ENCODE results near the gene XRCC3.
"Not testable (repeated sequence)": the region's sequence is repeated elsewhere in the genome, so short reads cannot be mapped to it uniquely, and the experiment has no call there.

XRCC3 gene

GRCh38 chr14:103656756-103657133, 58.5 kb downstream of the XRCC3 start:
- no peak for DNase-seq

GRCh38 chr14:103656031-103656755, 59.1 kb downstream of the XRCC3 start:
- no peak for DNase-seq

GRCh38 chr14:103654619-103655018, 60.6 kb downstream of the XRCC3 start:
- no peak for DNase-seq

GRCh38 chr14:103653805-103654204, 61.4 kb downstream of the XRCC3 start:
- no peak for DNase-seq

- not testable (repeated sequence) for DNase-seq
Observed at GRCh38 chr14:103653336-103653735, 61.9 kb downstream of the XRCC3 start.

GRCh38 chr14:103652806-103653205, 62.4 kb downstream of the XRCC3 start:
- DNase-seq, result no peak

- no peak for DNase-seq
Observed at GRCh38 chr14:103651585-103651984, 63.7 kb downstream of the XRCC3 start.

- no peak for DNase-seq
Observed at GRCh38 chr14:103650213-103650612, 65.0 kb downstream of the XRCC3 start.

- DNase-seq, result no peak
Observed at GRCh38 chr14:103649001-103649400, 66.2 kb downstream of the XRCC3 start.

Data from NCI-H524 (cell line).